CD1c-positive myeloid dendritic cell (primary cell): ENCODE measurements around the gene OPHN1.
"Not testable (repeated sequence)": the region's sequence is repeated elsewhere in the genome, so short reads cannot be mapped to it uniquely, and the experiment has no call there.

ENCODE experiments used
- DNase-seq: peaks from one replicate; pipeline ENCODE4 v3.0.0-alpha.2; 2016; ENCODE audit errors: extremely low spot score

OPHN1 gene

GRCh38 chrX:68365341-68365740, 68.0 kb downstream of the OPHN1 start:
- DNase-seq = no peak

- DNase-seq = no peak
Observed at GRCh38 chrX:68363984-68364383, 69.3 kb downstream of the OPHN1 start.

- no peak for DNase-seq
Observed at GRCh38 chrX:68358679-68359078, 74.6 kb downstream of the OPHN1 start.

- no peak for DNase-seq
Observed at GRCh38 chrX:68355629-68355920, 77.7 kb downstream of the OPHN1 start.

GRCh38 chrX:68354879-68355628, 78.2 kb downstream of the OPHN1 start:
- no peak for DNase-seq

GRCh38 chrX:68345025-68345424, 88.3 kb downstream of the OPHN1 start:
- DNase-seq = peak; percentile 2

- no peak for DNase-seq
Observed at GRCh38 chrX:68343551-68343950, 89.7 kb downstream of the OPHN1 start.

GRCh38 chrX:68332201-68332731, 101.0 kb downstream of the OPHN1 start:
- DNase-seq = no peak

- DNase-seq = not testable (repeated sequence)
Observed at GRCh38 chrX:68326841-68327240, 106.5 kb downstream of the OPHN1 start.

- no peak for DNase-seq
Observed at GRCh38 chrX:68307769-68308168, 125.5 kb downstream of the OPHN1 start.

- DNase-seq = no peak
Observed at GRCh38 chrX:68304602-68305001, 128.7 kb downstream of the OPHN1 start.

- DNase-seq = no peak
Observed at GRCh38 chrX:68299898-68300297, 133.4 kb downstream of the OPHN1 start.

GRCh38 chrX:68292471-68292870, 140.8 kb downstream of the OPHN1 start:
- DNase-seq = no peak

GRCh38 chrX:68288127-68288526, 145.2 kb downstream of the OPHN1 start:
- DNase-seq = no peak

GRCh38 chrX:68287419-68287818, 145.9 kb downstream of the OPHN1 start:
- no peak for DNase-seq

GRCh38 chrX:68286980-68287379, 146.3 kb downstream of the OPHN1 start:
- DNase-seq = no peak

GRCh38 chrX:68286076-68286475, 147.2 kb downstream of the OPHN1 start:
- DNase-seq = no peak

- no peak for DNase-seq
Observed at GRCh38 chrX:68284281-68284904, 148.9 kb downstream of the OPHN1 start.

- DNase-seq = no peak
Observed at GRCh38 chrX:68273887-68274286, 159.4 kb downstream of the OPHN1 start.

GRCh38 chrX:68264793-68265192, 168.5 kb downstream of the OPHN1 start:
- not testable (repeated sequence) for DNase-seq

- DNase-seq = peak; percentile 22
Observed at GRCh38 chrX:68261060-68261672, 172.1 kb downstream of the OPHN1 start.

- DNase-seq = no peak
Observed at GRCh38 chrX:68256990-68257389, 176.3 kb downstream of the OPHN1 start.
